HT1080 (cell line): ENCODE measurements around the gene ANKRD11. TPM values are rescaled to one million over a fixed set of nuclear protein-coding genes. Genes with fewer than 3 reads are reported as not detected.
"Not testable (repeated sequence)": the region's sequence is repeated elsewhere in the genome, so short reads cannot be mapped to it uniquely, and the experiment has no call there.

Experiments
- DNase-seq: peaks from one replicate; pipeline ENCODE4 v3.0.0-alpha.2; 2015; ENCODE audit warnings: low read depth
- total RNA-seq: library from RNA; depleted of rRNA; stranded (reverse); fragments of >200 nt; shearing (Covaris generic); gene quantifications from 2 replicates; pipeline ENCODE4 v1.2.3, GENCODE V29; 2014

Gene ANKRD11
- total RNA-seq, 1 experiment from 2014 or later, result 79.1 TPM

DNA sequence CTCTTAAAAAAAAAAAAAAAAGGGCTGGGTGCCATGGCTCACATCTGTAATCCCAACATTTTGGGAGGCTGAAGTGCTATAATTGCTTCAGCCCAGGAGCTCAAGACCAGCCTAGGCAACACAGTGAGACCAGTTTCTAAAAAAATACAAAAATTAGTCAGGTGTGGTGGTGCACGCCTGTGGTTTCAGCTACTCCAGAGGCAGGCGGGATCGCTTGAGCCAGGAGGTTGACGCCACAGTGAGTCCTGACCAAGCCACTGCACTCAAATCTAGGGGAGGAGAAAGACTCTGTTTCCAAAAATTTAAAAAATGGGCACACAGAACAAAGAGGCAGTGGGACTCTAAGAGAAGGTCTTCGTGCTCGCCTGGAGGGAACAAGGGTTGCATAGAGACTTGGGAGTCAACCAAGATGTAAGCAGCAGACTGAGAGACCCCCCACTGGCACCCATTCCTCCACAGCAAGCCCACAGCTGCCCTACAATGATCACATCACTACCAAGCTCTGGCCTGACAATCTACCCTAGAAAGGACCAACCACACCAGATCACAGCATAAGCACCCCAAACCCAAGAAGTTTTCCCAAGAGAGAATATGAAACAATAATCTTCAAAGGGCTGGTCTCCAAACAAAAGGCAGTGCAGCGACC, 121.6 kb downstream of the ANKRD11 start:
- no peak for DNase-seq

DNA sequence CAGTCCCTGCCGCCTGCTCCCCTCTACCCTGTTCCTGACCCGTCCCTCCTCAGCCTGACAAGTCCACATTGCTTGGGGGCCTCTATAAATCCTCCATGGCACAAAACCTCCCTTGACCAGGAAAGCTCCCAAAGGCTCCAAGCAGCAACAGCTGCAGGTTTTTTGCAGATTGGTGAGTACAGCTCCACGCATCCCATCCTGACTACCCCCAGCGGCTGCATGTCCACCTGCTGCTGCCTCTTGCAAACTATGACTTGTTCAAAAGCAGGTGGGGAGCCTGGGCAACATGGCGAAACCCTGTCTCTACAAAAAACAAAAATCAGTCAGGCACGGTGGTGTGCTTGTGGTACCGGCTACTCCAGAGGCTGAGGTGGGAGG, 122.8 kb downstream of the ANKRD11 start:
- DNase-seq, result no peak

DNA sequence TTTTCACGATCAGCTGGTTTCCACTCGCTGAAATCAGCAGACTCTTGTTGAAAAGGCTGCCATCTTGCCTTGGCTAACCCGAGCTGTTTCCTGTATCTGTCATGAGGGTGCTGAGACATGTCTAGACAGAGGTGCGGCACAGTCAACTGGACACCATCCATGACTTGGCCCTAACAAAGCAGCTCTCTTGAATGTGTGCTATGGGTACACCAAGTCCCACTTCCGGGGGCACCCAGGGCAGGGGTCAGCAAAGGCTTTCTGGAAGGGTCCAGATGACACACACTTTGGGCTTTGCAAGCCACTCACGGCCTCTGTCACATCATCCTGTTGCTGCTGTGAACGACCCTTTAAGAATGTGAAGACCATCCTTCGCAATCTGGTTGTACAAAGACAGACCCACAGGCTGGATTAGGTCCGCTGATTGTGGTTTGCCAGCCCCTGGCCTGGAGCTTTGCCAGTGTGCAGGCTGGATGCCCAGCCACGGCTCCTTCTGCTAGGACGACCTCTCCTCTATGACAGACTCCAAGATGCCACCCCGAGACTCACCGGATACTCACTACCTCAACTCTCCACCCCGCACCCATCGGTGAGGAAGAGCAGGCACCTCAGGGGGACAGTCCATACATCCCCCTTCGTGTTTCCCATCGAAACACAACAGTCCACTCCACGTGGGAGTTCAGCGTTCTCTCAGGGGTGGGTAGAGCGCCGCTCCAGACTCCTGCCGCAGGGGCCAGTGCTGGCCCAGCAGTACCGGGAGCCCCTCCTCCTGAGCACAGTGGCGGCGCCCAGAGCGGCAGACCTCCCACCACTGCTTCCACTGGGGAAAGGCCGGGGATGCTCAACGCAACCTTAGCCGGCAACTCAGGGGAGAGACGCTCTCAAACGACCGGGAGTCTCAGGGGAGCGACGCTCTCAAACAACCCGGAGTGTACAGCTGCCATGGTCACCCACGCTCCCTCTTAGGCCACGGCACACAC, 123.5 kb downstream of the ANKRD11 start:
- DNase-seq, result no peak

DNA sequence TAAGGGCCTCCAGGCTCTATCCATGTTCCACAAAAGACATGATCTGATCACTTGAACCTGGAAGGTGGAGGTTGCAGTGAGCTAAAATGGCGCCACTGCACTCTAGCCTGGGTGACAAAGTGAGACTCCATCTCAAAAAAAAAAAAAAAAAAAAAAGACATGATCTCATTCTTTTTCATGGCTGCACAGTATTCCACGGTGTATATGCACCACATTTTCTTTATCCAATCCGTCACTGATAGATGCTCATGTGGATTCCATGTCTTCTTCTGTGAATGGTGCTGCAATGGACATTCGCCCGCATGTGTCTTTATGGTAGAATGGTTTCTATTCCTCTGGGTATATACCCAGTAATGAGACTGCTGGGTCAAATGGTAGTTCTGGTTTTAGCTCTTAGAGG, 124.4 kb downstream of the ANKRD11 start:
- DNase-seq, result no peak

DNA sequence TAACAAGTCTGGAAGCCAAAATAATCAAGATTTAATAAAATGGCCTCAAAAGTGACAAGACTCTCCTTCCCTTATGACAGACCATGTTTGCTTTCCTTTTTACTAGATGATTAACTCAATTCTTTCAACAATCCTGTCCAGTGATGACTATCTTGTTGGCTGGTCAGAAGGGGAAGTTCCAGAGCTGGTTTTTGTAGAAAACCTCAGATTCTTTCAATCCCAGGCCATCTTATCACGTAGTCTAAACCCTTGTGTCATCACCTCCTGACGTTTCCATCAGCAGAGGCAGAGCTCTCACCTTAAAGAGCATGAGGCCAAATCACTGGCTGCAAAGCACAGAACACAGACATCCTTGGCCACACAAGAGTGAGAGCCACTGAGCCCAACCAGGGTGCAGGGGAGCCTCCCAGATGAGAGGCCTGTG, 125.3 kb downstream of the ANKRD11 start:
- peak; percentile 39 for DNase-seq

DNA sequence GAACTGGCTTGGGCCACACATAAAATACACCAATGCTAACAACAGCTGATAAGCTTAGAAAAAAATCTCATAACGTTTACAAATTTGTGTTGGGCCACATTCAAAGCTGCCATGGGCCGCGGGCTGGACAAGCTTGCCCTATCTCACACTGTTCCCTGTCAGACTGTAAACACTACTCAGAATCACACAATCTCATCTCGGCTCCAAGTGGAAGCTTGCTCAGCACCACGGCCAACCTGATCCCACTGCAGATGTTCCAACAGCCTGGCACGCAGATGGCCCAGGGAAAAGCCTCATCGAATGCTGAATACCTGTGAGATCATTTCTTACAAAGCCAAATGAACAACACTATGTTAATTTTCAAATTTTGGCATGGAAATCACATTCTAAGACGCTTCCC, 125.8 kb downstream of the ANKRD11 start:
- DNase-seq, result no peak

DNA sequence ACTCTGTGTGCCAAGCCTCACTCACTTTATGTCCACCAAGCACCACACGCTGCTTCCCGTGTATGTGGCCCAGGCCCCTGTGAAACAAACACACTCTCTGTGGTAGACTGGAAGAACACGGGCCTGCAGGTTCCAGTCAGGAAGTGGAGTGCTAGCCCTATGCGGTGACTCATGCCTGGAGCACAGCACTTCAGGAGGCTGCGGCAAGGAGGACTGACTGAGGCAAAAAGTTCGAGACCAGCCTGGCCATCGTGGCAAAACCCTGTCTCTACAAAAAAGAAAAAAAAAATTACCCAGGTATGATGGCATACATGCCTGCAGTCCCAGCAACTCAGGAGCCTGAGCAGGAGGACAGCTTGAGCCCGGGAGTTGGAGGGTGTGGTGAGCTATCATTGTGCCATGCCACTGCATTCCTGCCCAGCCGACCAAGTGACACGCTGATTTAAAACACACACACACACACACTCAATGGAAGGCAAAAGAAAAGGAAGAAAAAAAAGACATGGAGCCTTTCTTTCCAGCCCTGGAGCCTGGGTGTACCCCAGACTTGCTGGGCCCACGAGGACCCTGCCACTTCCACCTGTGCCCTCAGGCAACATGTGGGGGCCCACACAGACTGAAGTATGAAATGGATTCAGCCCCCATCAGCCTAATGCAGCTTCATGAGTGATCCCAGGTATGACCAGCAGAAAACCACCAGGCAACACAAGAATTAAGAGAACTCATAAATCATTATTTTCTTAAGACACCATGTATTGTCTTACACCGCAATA, 126.6 kb downstream of the ANKRD11 start:
- peak; percentile 88 for DNase-seq

DNA sequence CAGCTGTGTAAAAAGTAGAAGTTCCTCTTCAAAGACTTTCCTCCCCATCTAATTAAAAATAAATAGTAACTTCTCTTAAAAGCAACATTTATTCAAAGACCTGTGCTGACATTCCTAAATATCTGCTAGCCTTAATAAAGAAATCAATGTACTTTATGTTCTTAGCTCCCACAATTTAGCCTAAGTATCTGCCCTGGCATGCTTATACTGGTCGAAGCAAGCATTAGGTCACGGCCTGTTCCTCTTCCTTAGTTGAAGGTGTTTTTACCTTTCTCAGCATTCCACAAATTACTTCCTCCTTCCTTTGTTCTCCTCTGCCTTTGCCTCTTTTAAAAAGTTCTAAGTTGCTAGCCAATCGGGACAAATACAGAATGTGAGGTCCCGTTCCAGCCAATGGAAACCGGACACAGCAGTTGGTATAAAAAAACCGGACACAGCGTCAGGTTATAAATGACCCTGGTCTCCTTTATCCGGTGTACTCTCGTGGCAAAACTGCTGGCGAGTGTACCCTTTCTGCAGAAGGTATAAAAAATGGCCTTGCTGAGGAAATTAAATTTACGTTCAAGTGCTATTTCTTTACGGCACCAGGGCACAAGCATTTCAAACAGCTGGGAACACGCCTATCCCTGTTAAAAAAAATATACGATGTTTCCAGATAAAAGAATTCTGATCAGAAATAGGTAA, 127.7 kb downstream of the ANKRD11 start:
- DNase-seq, result not testable (repeated sequence)

DNA sequence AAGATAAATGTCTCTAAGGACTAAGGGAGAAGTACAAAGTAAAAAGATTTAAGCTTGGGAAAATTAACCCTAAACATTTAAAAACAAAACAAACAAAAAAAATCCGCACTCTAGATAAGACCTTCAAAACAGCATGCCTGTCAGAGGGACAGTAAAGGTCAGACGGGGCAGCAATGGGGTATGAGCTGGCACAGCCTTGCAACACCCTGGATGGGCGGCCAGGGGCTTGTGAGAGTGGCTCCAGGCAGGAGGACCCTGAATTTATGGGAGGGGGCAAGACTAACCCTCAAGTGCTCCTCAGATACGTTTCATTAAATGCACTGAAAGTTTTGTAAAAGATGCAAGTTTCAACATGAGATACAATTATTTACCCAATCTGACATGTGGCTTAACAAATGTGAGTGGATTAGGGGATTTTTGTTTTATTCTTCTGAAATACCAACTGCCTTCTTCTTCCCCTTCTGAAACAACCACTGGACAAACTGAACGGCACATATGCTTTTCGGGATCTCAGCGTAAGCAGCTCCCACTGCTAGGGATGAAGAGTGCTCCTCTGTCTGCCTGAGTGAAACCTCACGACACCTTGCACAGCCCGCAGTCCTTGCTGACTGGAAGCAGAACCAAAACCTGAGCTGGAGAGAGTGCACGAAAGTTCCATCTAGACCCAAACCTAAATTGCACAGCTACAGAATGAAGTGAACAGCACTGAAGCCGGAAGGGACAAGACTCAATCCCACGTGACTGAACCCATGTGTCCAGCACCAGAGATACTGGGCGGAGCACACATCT, 128.4 kb downstream of the ANKRD11 start:
- DNase-seq, result no peak

DNA sequence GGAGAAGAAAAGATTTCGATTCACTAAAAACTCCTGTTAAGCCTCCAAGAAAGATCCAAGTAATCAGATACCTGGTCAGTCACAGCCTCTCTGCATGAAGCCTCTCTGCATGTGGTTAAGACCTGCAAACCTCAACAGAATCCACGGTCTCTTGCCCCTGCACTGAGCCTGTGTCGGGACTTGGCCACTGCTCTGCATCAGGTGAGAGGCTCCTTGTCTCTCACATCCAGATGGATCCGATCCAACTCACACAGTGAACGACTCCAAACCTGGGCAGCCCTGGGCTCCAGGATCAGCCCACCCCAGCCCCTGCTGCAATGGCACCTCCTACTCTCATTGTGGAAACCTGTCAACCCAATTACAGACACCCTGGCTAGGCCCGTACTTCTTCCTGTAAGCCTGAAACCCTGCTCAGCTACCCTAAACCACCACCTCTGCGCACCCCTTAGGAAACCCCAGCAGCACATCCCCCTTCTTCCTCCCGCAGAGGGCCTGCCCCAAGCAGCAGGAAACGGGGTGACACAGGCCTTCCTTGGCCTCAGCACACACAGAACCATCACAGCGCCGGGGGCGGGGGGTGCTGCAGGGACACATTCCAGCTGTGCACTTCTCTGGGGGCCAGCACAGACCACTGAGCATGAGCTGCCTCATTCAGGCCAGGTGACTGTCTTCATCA, 129.5 kb downstream of the ANKRD11 start:
- no peak for DNase-seq

DNA sequence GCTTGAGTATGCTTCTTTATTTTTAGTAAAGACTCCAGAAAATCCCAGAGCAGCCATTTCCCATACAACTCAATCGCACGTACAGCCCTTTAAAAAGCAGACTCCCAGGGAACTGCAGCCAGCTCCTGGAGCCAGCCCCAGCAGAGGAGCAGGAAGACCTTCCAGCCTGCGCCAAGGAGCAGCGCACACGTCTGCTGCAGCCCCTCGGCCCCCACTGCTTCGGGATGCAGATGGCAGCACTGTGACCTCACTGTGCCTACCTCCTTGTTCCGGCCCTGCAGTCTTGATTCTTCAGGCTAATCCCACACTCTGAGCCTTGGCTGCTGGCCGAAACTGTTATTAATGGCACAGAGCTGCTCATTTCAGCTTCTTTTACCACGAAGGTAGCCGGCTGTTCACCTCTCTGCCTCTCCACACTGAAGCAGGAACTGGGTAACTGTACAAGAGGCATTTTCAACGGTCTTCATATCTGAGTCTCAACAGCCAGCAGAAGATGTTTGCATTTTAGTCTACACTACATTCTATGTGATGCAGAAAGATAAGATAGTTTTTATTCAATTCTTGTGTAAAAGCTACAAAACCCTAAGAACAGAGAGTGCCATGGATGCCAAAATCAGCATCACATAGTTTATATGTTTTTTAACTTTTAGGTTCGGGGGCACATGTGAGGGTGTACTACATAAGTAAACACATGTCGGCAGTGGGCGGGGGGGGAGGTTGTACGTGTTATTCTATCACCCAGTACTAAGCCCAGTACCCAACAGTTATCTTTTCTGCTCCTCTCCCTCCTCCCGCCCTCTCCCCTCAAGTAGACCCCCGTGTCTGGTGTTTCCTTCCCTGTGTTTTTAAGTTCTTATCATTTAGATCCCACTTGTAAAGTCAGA, 130.9 kb downstream of the ANKRD11 start:
- no peak for DNase-seq

DNA sequence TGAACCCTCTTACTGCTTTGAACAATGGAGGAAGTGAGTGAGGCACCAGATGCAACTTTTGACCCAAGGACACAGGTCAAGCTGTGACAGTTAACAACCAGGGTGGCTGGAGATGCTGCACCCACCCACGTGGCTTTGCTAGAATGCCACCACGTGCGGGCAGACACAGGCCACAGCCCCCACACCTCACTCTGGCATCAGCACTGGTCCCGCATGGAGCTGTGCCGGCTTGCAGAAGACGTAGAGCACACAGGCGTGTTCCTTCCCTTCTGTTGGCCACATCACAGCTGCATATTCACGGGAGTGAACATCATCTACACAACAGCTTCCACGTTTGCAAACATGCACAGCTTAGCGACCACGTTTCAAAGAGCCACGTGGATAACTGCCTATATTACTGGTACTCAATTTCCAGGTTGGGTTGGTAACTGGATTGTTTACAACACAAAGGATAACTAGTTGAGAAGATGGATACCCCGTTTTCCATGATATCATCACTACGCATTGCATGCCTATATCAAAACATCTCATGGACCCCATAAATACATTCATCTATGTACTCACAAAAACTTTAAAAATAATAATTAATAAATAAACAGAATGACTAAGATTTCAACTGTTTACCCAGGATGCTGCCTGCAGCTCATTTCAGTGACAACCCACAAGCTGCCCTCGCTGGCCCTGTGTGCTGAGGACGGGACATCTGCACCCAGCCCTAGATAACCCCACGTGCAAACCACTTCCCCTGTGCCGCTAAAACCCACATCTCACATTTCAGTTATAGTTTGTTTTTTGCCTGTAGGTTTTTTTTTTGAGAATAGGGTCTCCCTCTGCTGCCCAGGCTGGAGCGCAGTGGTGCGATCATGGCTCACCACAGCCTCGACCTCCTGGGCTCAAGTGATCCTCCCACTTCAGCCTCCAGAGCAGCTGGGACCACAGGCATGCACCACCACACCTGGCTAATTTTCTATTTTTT, 132.0 kb downstream of the ANKRD11 start:
- no peak for DNase-seq

DNA sequence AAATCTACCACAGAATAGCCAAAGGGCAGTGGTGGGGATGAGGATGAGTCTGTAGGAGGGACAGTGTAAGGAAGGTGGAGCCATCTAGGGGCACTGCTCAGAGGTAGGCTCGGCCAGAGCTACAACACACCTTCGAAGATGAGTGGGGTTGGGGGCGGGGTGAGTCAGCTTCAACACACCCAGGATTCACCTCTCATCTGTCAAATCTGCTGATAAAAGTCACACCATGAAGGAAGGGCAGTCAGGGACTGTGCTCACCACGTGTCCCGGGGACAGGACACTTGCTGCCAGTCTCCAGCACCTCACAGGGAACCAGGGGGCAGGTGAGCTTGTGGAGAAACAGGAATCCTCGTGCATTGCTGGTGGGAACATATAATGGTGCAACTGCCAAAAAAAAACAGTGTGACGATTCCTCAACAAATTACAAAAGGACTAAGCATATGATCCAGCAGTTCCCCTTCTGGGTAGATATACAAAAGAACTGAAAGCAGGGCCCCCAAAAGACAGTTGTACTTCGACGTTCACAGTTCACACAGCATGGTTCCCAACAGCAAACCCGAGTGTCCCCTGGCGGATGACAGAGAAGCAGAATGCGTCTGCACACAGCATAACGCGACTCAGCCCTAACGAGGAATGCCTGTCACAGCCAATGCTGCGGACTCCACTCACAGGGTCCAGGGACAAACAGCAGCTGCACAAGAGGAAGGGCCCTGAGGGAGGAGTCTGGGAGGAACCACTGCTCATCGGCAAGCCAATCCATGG, 133.1 kb downstream of the ANKRD11 start:
- DNase-seq, result peak; percentile 17

DNA sequence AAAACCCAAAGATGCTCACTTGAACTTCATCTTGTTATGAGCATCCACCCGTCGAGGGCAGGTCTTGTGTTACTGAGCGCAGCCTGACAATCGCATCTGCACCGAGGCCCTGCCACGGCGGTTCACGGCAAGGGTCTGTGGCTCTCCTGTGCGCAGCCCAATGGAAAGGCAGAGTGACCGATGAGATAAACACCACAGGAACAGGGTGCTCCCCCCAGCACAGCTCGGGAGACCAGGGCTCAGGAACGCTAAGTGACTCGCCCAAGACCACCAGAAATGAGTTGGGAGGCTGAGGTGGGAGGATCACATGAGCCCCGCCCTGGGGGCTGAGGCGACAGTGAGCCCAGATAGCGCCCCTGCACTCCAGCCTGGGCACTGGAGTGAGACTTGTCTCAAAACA, 134.7 kb downstream of the ANKRD11 start:
- DNase-seq, result no peak

DNA sequence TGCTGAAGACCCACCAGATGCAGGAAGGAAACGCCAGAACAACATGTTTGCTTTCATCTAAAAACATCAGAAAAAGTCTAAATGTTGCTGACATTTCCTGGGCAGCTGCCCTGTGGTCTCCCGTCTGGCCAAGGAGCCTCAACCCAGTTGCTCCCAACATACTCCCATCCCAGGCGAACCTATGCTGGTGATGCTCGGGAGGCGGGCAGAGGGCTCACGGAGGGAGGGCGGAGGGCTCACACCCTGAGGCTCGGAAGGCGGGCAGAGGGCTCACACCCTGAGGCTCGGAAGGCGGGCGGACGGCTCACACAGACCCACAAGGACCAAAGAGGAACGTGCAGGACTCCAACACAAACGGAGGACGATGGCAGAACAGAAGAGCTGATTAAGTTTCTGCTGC, 135.4 kb downstream of the ANKRD11 start:
- DNase-seq, result no peak

DNA sequence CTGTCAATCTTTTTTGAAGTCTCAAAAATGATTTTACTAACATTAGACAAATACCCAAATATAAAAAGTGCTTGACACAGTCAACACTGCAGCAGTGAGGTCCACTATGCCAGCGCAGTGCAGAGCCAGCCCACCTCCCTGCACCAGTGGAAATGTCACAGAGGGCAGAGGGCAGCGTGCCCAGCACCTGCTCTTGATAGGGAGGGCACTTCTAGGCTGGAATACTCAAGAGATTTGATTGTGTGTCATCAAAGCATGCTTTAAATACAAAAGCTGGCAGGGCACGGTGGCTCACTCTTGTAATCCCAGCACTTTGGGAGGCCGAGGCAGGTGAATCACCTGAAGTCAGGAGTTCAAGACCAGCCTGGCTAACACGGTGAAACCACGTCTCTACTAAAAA, 136.0 kb downstream of the ANKRD11 start:
- no peak for DNase-seq
